ENCODE data around the gene KCNF1.
A peak's percentile ranks its signal among the peaks of the same experiment; 100 is the strongest.

KCNF1 gene

DNA sequence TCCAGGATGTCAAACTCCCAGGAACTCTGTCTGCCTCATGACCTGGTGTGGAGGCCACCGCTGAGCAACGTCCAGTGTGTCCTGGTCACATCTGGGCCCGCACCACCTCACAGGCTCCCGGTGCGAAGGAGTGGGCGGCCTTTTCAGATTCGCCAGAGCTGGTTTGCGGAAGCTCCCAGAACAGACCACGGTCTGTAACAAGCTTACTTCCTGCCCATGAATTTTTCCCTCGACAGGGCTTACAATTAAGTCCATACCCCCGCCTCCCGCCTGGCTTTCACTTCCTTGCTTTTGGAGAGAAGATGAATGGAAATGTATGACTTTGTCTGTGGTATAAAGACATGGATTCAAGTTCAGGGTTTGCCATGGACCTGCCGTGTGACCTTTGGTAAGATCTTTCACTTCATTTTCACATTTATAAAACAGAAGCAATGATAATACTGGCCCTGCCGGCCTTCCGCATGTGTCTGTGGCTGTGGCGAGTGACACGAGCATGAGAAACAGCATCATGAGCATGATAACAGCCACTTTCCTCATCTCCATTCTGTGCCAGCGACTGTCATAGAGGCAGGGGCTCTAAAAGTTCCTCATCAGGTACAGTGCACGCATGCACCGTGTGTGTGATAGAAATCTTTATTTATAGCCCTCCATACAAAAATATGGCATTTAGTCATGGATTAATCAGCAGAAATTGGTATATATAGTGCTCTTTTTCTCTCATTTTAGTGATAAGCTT, 31.0 kb upstream of the KCNF1 start:
- no peak for DNase-seq (ENCODE audit: low spot score)

DNA sequence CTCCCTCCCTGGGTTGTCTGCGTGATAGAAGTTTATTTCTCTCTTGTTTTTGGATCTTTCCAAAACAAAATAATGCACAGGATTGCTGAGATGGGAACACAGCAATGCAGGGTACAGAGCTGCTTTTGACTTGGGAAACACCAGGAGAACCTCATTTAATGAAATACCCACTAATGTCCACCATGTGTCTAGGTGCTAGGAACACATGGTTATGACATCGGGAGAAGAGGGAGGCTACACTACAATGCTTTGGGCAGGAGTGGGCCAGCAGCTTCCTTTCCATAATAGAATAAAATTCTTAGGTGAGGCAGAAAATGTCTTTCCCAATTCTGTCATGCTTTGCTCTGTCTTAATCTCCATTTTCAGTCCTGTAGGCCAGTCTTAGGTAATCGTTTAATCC, 29.2 kb upstream of the KCNF1 start:
- DNase-seq (ENCODE audit: low spot score): no peak

DNA sequence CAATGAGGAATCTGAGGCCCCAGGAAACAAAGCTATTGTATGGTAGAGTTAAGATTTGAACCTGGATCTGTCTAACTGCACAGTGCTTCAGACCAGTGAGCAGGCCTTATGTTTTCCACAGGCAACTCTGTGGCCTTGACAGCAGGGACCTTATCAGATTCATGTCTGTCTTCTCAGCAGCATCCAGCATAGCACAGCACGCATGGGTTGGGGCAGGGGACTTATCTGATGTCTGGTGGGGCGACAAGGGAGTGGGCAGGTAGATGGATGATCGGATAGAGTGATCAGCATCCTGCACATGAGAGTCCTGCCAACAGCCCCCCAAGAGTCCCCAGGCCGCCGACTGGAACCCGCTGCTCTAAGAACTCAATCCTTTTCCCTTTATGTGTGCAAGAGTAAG, 28.7 kb upstream of the KCNF1 start:
- no peak for DNase-seq (ENCODE audit: low spot score)

DNA sequence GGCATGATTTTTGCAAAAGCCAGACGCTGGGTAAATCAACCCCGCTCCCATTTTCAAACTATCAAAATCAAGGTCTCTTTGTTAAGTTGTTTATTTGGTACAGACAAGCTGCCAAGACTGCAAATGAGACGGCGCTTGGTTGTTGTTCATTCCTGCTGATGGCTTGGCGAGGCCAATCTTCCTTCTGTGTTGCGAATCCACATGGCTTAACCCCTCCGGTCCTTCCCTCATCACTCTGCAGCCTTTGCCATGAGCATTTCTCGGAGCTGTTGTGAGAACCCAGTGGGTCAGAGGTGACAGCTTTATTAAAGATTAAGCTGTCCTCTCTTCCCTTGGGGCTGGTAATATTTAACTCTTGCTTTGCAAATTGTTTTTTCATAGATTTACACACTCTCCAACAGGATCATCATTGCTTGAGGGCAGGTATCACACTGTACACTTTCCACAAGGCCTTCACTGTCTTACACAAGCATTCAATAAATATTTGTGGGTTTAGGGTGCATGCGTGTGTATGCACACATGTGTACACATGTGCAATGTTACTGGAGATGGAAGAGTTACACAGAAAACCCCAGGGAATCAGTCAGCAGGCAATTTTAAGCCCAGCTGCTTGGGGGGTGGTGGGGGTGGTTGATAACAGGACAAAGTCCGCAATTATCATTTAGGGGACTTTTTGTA, 27.8 kb upstream of the KCNF1 start:
- DNase-seq (ENCODE audit: low spot score): peak; percentile 41

DNA sequence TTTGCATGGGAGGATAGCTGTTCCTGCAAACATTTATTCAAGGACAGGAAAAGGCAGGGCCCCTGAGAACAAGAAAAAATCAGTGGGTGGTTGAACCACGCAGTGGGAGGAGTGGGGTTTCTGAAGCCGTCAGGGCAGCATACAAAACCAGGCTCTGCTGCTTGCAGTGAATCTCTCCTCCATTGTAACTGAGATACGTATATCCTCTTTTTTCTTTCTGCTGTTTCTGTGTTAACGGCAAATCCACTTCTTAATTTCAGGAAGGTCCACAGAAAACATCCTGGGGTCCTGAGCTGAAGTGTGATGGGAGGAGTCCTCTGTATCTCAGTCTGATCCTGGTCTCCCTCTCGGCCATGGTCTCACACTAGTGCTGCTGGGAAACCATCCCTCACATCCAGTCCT, 27.2 kb upstream of the KCNF1 start:
- no peak for DNase-seq (ENCODE audit: low spot score)

DNA sequence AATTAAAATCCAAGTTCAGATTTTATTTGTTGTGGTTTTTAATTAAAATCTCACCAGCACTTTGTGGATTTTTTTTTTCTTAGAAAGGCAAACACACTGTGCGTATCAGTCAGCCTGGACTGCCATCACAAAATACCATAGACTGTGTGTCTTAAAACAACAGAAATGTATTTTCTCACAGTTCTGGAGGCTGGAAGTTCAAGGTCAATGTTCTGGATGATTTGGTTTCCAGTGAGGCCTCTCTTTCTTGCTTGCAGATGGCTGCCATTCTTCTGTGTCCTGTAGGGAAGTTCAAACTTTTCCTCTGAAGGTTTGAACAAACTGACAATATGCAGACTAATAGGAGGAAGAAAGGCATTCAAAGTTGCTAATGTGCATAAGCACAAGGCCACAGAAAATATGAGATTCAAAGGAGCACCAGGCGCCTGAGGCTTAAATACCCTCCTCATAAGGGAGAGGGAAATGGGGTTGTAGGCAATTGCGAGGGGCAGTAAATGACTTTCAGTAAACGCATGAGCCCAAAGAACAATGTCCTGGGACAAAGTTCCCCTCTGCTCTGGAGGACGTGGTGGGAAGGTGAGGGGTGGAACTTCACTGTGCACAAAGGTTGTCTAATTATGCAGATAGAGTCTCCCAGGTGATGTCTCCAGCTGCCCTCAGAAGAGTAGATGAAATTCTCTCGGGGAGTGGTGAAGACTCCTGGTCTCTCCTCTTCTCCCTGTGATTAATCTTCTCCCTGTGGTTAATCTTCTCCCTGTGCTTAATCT, 26.5 kb upstream of the KCNF1 start:
- DNase-seq (ENCODE audit: low spot score): no peak

DNA sequence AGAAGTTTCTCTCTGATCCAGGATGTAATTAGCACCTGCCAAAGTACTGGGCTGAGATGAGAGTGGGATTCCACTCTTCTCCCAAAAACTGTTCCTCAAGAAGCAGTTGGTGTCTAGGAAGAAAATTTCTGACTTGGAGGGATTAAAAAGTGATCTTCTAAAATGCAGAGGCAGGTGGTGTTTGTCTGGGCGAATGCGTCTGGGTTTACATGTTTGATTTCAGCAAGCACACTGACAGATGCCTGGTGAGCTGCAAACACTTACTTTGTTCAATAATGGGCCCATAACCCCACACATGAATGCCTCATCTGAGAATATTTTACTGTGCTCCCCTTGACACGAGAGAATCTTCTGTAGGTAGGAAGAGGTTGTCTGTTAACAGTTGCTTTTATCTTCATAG, 24.3 kb upstream of the KCNF1 start:
- DNase-seq (ENCODE audit: low spot score): no peak

DNA sequence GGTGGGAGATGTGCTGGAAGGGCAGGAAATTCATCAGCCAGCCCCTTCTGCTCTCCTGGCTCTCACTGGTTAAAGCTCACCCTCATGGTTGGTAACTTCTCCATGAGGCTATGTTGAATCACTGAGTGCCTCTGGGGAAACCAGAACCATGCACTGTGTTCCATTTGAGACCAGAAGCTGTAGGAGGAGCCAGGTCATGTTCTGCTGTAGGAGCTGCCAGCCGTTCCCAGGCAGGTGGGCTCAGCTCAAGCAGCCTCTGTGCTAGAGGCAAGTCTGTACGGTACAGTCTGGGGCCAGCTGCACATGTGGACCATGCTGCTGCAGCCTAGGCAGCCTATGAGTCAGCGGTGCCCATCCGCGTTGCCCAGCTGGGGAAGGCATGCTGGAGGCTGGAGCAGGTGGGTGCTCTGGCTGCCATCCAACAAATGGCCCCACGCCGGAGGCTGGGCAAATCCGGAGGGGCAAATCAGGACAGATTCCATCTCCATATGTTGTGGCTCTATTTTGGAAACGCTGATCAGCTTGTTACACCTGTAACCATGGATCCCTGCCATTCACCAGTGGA, 22.0 kb upstream of the KCNF1 start:
- no peak for DNase-seq (ENCODE audit: low spot score)

DNA sequence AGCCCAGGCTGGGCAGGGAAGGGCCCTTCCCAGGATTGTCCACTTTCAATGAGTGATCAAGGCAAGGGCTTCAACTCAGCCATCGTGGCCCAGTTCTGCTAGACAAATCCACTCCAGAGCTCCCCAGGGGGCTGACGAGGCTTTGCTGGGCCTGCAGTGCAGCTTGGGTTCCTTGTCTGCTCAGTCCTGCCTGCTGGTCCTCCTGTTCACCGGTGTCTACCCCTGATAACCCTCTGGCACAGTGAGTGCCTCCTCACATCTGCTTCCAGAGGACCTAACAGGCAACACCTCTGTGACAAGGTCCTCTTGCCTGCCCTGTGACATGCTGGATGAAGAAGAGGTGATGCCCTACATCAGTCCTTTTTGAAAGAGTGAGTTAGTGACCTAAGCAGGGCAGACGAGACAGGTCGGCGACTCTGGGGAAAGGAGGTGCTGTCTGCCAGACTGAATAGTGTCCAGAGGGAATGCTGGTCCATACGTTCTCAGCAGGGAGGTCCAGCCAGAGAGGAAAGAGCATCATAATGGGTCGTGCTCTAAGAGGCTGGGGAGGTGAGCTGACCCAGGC, 20.9 kb upstream of the KCNF1 start:
- no peak for DNase-seq (ENCODE audit: low spot score)

DNA sequence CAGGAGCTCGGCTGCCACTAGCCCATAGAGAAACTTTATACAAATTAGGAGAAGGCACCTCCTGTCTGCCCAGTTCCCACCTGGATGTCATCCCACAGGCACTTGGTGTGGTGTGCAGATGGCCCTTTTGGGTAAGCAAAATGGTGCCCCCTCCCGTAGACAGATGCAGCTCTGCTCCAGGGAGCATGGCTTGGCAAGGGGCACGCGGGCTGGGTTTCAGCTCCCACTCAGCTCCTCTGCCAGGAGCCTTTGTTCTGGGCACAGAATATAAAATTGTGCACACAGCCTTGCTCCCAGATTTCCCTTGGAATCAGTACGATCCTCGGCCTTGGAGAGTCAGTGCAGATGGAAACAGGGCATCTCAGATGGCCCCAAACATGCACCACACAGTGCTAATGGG, 20.3 kb upstream of the KCNF1 start:
- DNase-seq (ENCODE audit: low spot score): no peak

DNA sequence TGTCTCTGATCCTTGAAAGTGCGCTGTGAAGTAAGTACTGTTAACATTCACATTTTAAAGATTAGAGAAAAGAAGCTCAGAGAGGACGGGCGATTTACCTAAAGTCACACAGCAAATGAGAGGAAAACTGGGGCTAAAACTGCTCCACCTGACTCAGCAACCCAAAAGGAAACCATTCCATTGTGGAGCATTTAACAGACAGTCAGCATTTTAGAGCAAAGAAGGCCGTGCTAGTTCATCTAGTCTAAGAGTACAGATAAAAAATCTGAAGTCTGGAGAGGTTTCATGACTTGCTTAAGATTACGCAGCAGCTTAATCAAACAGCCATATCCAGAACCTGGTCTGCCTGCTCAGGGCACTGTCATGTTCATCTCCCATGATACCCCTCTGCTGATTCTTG, 19.9 kb upstream of the KCNF1 start:
- no peak for DNase-seq (ENCODE audit: low spot score)

DNA sequence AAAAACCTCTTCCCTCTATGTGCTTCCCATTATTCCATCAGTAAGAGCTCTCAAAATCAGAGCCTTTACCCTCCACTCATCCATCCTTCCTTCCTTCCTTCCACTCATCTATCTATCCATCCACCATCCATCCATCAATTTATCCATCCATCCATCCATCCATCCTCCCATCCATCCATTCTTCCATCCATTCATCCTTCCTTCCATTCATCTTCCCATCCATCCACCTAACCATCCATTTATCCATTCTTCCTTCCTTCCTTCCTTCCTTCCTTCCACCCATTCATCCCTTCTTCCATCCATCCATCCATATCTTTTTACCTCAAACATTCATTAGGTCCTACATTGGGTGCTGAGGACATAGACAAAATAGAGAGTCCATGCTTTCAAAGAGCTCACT, 19.4 kb upstream of the KCNF1 start:
- DNase-seq (ENCODE audit: low spot score): no peak

DNA sequence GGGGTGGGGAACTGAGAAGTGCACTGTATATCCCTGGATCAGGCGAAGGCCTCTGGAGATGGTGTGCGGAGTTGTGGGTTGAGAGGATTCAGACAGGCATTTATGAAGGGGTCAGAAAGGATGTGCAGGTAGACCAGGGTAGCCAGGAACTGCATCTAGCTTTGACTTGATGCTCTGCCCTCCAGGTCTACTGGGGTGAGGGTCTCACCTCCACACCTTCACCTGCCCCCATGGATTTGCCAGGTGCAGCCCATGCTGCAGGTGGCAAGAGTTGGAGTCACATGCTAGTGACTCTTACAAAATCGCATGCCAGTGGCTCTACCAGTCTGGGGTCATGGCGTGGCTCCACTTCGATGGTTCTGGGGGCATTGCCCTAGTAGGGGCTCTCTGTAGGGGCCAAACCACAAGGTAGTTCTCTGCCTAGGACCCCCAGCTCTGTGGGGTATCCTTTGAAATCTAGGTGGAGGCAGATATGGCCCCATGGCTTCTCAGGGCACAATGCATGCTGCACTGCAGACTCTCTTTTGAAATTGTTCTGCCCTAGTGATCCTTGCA, 18.9 kb upstream of the KCNF1 start:
- no peak for DNase-seq (ENCODE audit: low spot score)

DNA sequence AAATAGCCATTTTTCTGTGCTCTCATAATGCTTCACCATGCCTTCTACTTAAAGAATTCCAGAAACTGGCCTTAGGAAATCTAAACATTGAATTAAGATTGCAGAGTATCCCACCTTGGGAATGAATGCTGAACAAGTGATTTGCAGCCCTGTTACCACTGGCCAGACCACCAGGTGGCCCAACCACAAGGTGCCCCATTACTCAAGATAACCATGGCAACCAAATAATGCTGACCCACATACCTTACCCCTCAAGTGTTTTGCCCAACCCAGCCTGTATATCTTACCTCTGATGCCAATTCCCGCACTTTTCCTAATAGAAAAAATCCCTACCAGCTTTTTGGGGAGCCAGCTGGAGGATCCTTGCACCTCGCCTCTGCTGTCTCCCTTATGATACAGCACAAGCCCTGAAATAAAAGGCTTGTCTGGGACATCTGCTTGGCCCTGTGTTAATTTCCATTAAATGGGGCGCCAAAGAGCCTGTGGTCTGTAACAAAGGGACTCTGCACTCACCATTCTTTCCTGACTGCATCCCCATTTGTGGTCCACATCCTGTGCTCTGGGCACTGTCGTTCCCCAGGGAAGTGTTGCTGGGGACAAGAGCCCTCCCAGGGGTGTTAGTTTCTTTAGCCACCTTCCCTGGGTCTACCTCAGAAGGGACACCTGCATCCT, 17.3 kb upstream of the KCNF1 start:
- no peak for DNase-seq (ENCODE audit: low spot score)

DNA sequence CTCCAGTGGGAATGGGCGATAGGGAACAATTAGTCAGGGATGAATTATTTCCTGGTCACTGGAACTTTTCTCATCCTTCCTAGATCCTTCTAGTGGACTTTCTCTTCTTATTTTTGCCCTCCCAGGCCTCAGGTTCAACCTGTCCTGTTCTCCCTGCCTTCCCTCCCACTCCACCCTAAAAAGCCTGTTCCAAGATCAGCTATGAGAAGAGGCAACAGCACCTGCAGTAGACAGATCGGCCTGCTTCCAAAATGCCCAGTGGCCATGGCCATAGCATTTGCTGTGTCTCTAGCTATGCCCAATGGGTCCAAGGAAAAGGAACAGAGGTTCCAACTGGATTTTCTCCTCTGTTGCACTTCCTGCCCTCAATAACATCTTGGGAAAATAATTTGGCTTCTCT, 16.5 kb upstream of the KCNF1 start:
- no peak for DNase-seq (ENCODE audit: low spot score)

DNA sequence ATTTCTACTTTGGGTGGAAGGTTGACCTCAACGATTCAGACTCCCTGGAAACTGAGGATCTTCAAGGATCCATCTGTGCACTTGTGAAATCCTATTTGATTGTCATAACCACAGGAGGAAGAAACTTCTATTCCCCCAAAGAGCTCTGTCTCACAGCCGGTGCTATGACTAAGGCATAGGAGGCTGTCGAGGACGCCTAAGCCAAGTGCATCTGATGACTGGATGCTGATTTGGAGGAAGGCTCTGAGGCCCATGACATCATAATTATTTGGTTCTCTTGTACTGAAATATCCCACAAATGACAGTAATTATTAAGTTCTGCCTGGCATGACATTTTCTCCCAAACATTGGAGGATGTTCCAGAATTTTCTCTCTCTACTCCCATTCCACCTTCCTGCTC, 13.8 kb upstream of the KCNF1 start:
- DNase-seq (ENCODE audit: low spot score): no peak

DNA sequence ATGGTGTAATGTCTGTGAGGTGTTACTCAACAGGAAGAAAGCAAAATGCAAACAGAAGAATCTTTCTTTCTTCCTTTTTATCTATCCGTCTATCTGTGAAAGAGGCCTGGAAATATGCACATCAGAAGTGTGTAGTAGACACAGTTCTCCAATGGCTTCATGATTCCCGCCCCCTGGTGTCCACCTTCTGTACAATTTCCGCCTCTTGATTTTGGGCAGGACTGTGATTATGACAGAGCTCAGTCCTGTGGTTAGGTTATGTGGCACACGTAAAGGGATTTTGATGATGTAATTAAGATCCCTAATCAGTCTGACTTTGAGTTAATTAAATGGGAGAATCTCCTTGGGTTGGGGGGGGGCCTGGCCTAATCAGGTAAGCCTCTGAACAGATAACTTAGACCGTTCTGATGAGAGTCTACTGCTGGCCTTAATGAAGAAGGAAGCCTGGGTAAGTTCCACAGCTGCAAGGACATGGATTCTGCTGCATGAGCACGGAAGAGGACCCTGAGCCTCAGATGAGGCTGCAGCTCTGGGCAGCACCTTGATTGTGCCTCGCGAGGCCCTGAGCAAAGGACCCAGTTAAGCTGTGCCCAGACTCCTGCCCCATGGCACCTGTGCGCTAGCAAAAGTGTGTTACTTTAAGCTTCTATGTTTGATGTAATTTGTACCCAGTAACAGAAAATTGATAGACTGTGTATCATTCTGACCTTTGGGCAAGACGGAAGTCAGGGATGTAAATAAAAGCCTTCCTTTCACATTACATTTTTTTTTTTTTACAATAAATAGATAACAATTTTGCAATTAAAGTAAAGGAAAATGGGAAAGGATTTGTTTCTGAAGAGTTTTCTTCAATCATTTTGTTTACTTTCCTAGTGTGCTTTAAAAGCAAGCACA, 11.3 kb upstream of the KCNF1 start:
- no peak for DNase-seq (ENCODE audit: low spot score)

DNA sequence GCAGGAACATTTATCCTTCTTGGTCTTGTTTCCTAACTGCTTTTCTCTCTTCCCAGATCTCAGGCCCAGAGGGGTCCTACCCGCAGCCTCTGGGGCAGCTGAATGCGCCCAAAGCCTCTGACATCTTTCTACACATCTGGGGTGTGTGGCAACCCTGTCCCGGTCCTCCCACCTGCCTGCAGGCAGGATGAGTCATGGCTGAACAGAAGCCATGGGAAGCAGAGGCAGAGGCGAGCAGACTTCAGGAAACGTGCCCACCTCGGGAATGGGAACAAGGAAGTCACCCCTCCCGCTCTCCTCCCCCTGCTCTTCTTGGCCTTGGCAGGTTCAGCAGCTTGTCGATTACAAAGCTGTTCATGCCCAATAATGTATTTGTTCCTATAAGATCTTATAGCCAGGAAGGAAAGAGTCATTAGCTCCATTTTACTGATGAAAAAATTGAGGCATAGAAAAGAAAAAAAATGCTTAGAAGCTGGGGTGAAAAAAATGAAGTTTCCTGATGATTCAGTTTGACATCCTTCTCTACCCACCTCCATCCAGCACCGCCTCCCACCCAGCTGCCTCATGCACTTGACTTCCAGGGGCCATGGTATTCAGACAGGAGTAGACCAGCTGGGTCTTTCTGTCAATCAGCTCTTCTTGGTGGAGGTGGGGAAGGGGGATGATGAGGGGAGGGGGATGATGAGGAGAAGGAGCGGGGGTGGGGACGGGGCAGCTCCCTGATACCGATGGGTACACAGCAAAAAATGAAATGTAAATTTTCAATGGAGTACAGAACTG, 10.4 kb upstream of the KCNF1 start:
- DNase-seq (ENCODE audit: low spot score): no peak

DNA sequence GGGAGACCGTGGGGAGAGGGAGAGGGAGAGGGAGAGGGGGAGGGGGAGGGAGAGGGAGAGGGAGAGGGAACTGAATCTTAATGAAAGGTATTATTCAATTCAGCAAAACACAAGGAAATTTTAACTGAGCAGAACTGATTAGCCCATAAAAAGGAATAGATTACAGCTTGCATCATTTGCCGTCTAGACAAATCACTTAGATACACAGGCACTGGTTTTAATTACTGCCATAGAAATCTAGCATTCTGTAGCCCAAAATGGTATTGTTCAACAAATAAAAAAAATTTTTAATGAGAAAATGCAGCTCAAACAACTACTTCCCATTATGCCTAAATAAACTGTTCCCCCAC, 7.9 kb upstream of the KCNF1 start:
- DNase-seq (ENCODE audit: low spot score): no peak

DNA sequence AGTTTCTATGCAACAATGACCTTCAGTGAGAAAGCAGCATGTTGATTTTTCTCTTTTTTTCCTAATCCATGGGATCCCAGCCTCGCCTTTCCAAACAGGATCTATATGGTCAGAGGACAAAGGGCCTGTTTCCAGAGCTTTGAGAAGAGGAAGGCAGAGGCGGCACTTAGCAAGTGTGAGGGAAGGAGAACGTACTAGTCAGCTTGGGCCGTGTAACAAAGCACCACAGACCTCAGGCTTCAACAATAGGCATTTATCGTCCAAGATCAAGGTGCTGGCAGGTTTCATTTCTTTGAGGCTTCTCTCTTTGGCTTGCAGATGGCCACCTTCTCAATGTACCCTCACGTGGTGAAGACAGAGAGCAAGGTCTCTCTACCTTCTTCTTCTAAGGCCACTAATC, 7.3 kb upstream of the KCNF1 start:
- DNase-seq (ENCODE audit: low spot score): no peak
